ENCODE measurements around the gene UBE2J2. TPM values are rescaled to one million over a fixed set of nuclear protein-coding genes. Genes with fewer than 3 reads are reported as not detected.
A peak's percentile ranks its signal among the peaks of the same experiment; 100 is the strongest.

The UBE2J2 gene
- total RNA-seq, 1 donor from 2014 or later: 33.8 TPM

DNA sequence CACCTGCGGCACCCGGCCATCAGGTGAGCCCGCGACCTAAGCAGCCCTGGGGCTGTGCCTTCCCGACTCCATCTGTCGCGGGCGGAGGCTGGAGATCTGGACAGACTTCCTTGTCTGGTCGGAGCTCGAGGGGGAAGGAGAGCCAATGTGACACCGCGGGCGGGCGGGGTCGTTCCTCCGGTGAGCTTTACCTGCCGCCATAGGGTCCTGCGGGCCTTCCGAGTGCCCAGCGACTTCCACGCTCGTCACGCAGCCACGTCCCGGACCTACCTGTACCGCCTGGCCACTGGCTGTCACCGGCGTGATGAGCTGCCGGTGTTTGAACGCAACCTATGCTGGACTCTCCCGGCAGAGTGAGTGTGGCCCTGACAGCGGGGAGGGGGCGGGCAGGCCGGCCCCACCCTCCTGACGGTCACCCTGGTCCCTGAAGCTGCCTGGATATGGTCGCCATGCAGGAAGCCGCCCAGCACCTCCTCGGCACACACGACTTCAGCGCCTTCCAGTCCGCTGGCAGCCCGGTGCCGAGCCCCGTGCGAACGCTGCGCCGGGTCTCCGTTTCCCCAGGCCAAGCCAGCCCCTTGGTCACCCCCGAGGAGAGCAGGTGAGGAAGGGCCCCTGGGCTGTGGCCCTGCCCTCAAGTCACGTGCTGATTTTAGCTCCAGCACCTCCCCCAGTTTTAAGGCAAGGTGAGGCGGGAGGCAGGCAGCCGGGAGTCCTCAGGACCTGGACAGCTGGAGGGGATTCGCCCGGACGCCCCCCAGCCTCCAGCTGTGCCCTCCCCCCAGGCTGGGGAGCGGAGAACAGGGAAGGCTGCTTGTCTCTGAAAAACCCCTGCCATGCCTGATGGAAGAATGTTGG lies 35.8 kb upstream of the UBE2J2 start:
- DNase-seq: no peak

DNA sequence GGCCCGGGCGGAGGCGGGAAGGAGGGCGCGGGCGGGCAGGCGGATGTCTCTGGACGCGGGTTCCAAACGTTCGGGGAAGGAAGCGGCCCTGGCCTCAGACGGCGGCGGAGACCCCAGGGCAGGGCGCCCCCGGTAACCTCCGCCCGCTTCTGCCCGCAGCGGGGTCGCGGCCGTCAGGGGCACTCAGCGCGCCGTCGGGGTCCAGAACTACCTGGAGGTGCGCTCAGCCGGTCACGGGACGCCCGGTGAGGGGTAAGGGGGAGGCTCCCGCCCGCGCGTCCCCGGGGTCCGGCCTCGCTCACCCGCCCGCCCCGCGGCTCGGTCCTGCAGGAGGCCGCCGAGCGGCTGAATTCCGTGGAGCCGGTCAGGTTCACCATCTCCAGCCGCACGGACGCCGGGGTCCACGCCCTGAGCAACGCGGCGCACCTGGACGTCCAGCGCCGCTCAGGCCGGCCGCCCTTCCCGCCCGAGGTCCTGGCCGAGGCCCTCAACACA lies 35.1 kb upstream of the UBE2J2 start:
- DNase-seq: no peak

DNA sequence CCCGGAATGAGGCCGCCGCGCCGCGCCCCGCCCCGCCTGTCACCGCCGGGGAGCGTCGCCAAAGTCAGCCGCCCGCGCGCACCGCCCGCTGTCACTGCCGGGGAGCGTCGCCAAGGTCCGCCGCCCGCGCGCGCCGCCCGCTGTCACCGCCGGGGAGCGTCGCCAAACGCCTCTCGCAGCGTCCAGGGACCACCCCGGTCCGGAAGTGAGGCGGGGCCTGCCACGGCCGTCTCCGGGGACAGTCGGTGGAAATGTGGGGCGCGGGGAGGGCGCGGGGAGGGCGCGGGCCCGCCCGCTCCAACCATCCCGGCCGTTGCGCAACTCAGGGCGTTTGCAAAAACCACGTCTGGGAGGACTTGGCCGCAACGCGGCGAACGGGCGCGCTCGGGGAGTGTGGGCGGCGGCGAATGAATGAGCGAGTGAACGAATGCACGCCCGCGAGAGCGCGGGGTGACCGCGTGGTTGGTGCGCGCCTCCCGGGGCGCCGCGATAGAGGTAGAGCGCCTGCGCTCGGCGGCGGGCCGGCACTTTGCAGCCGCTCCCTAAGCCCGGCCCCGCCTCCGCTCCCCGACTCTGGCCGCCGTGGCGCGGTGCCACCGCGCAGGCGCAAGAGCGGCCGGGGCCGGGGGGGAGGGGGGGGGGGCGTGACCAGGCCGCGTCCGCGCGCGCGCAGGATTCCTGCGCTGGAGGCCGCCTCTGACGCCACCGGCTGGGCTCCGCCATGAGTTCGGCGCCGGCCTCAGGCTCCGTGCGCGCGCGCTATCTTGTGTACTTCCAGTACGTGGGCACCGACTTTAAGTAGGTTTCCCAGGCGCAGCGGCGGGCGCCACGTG lies 34.5 kb upstream of the UBE2J2 start, which contains the start of the genes ACAP3 and PUSL1:
ACAP3 (minus strand) TSS at position 8 of the 833 bp plus-strand sequence. CDS start 115 bp downstream, outside the sequence.
PUSL1 (plus strand) TSS at position 675 of the 833 bp plus-strand sequence; CDS start at position 722, 47 bp downstream.
- peak; percentile 92 for DNase-seq

DNA sequence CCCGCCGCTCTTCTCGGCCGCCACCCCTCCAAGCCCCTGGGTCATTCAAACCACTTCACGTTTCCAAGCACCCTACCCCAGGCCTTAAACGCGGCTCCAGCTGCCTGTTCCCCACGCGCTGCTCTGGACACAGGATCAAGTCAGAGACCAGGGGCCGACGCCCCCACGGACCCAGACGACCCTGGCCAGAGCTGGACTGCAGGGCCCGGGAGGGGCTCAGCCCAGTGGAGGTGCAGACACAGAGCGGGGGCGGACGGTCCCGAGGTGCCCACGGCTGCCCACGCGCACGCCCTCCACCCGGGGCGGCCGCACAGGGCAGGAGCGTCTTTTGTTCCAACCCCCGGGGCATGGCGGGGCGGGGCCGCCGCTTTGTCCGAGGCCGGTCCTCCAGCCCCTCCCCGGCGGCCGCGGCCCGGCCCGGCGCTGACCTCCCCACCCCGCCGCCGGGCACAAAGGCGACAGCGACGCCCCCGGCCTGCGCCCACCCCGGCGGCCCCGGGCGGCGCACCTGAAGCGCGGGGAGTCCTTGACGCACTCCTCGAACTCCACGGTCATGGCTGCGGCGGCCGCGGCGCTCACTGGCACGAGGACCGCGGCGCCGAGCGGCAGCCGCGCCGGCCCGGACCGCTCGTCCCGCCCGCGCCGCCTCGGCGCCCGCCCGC lies 33.7 kb upstream of the UBE2J2 start:
- no peak for DNase-seq

DNA sequence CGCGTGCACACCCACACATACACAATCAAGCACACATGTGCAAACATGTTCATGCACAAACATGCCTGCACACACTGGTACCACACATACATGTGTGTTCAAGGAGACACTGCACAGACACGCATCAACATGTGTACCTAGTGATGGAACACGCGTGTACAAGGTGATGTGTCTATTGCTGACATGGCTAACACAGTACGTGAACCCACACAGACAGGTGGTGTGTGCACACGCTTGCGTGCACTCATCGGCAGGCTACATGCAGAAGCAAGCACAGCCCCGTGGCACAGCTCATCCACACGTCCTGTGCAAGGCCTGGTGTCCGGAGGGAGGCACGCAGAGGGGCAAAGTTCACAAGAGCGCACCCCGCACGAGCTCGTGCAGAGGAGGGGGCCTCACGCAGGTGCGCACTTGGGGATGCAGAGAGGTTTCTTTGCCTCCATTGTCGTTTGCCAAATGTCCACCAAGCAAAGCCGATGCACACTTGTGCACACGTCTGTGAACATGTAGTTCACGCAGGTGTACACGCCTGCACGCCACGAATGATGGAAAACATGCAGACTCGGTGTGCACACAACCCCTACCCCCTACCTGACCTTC lies 33.1 kb upstream of the UBE2J2 start:
- no peak for DNase-seq

DNA sequence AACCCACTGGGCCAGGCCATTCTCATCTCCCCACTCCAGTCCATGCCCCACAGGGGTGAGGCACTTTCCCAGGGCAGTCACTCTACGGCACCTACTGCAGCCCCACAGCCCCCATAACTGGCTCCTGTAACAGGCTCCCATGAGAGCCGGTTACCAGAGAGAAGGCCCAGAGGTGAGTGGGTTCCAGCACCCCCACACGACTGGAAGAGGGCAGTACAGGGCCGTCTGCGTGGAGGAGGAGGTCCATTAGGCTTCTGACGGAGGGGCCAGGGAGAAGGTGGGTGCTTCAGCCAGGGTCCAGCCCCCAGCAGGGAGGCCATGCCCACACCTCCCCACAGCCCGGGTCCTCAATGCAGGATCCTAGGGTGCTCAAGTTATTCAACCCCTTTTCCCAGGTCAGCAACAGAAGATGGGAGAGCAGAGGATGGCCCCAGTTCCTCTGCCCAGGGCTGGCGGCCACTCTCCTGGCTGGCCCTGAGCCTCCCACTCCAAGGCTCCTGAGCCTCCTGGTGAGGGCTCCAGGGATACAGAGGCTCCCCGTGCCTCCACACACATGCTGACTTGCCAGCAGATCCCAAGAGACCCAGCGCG lies 32.5 kb upstream of the UBE2J2 start:
- no peak for DNase-seq

DNA sequence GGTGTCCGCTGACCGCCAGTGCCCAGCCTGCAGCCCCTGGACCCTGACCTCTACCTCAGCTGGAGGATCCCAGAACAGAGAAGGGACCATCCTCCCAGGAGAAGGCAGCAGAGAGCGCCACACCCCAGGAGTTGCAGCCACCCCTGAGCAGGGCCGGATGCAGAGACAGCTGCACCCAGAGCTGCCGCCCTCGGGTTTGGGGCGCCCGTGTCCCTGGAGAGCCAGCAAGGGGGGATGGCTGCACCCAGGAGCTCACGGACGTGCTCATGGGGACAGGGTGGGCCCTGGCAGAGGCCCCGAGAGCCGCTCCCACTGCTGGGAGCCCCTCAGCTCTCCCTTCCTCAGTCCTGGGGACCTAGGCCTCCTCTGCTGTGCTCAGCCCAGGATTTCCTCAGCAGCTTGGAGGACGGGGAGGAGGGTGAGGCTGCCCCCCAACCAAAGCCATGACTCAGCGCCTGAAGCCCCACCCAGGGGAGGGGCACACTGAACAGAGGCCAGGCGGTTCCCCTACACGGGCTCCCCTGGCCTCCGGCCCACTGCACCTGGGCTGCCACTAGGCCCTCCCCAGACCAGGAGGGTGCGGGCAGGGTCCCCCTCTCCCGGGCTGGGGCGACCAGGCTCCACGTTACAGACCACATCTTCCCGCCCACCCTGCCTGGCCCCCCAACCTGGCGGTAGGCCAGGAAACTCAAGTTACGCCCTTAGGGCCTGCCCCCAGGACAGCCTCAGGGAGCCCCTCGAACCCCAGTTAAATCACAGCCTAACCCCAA lies 31.8 kb upstream of the UBE2J2 start:
- DNase-seq: no peak

DNA sequence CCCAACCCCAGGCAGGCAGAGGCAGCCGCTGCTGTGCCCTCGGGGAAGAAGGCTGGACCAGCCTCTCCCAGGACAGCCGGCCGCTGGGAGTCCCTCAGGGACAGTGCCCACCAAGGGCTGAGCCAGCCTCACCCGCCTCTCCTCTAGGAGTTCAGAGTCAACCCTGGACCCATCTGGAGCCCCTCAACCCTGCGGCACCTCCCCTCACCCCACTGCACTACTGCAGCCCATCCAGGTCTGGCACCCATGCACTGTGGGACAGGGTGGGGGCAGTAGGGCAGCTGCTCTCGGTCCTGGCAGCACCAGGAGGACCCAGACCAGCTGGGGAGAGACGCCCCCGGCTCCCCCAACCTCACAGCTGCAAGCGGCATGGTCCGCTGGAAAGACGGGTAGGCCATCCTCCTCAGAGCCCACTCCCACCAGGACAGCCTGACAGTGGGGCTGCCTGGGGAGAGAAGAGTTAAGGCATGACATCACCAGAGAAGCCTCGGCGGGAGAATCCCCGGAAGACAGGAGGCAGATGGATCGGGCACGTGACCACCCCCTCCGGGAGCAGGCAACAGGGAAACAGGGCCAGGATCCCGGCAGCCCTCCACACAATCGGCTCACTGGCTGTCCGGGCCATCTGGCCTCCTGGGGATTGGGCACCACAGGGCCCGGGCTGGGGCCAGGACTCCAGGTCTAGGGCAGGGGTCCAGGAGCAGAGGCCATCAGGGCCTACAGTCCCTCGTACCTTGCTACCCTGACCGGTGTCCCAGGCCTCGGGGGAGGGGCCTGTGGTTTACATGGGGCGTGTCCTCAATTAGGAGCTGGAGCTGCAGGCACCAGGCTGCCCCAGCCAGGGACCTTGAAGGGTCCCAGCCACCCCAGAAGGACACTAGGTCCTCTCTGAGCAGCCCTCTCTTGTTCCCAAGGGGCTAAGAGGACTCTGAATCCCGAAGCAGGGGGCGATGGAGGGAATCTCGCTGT lies 31.0 kb upstream of the UBE2J2 start:
- peak; percentile 68 for DNase-seq

DNA sequence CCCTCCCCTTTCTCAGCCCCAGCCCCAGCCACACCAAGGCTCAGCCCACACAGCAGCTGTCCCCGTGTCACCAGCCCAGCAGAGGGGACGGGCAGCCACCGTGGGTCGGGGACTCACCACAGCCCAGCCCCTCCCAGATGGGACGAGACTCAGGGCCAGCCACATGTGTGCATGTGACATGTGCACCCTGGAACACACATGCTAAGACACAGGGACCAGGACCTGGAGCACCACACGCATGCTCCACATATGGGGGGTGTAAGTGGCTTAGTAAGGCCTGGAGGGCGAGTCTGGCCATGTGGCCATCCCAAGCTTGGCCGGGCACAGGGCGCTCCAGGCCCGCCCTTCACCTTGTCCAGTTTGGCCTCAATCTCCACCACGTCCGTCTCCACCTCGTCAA lies 30.1 kb upstream of the UBE2J2 start:
- DNase-seq: no peak

DNA sequence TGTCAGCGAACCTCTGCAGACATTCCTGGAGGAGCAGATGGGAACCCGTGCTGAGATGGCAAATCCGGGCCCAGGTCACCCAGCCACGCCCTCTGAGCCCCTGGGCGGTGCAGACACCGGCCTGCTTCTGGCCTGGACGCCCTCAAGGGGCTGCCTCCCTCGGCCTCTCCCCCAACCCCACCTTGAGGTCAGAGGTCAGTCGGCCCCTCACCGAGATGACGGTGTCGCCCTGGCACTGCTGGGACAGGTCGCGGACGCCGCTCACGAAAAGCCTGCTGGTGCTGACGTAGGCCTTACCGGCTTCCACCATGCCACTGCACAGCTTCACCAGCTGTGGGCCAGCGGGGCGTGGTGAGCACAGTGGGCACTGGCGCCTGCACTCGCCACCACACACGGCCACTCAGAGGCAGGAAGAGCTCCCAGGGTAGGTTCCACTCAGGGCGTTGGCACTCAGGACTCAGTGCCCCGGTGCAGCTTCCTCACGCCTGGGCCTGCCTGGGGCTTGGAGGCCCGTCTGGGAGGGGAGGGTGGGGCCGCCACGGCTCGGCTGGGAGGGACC lies 29.4 kb upstream of the UBE2J2 start:
- DNase-seq: no peak

DNA sequence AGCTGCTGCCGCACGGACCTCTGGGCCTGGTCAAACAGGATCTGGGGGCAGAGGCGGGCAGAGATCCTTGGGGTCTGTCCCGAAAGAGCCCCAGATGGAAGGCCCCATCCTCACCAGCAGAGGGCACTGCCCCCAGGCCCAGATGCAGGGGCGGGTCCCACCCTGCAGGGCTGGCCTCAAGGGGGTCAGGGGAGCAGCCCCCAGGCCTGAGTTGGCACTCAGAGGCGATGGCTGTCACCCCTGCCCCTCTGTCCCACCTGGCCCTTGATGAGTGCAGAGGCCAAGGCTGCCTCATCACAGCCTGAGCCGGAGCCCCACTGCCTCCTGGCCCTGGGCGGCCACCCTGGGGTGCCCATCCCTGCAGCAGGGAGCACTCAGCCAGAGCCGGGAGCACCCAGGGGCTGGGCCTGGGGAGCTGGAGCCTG lies 28.4 kb upstream of the UBE2J2 start:
- DNase-seq: no peak

DNA sequence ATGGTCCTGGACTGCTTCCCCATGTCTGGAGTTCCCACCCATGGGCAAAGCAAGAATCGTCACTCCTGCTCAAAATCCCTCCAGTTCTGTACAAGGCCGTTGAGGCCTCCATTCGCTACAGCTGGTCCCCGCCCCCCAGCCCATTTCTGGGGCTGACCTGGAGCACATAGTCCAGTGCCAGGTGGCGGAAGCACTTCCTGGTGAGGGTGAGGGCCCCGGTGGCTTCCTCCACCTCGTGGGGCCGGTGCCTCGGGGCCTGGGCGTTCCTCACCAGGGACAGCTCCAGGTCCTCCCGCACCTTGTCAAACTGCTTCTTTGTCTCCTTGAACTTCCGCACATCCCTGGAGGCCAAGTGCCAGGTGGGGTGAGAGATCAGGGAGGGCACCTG lies 26.7 kb upstream of the UBE2J2 start:
- no peak for DNase-seq

DNA sequence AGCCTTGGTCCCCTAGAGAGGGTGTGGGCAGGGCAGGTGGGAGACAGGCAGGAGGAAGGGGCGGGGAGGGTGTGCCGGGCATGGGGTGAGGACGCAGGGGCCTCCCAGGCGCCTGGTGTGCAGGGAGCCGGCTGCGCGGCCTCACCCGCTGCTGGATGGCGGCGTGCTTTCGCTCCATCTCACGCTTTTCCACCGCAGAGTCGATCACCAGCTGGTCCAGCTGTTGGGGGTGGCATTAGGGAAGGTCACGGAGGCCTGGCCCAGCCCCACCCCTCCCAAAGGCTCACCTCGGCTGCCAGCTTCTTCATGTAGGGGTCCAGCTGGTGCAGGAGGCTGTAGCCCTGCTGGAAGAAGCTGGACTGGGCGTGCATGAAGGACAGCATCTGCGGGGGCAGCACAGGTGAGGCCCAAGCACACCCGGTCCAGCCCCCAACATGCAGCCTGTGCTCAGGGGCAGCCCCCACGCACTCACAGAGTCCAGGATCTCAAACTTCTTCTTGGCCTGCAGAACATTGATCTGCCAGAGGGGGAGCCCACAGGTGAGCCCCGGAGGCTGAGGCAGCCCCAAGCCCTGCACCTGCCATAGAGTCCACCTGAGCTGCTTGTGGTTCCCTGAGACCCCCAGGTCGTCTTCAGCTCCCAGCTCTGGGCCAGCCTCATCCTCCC lies 26.2 kb upstream of the UBE2J2 start:
- DNase-seq: no peak

DNA sequence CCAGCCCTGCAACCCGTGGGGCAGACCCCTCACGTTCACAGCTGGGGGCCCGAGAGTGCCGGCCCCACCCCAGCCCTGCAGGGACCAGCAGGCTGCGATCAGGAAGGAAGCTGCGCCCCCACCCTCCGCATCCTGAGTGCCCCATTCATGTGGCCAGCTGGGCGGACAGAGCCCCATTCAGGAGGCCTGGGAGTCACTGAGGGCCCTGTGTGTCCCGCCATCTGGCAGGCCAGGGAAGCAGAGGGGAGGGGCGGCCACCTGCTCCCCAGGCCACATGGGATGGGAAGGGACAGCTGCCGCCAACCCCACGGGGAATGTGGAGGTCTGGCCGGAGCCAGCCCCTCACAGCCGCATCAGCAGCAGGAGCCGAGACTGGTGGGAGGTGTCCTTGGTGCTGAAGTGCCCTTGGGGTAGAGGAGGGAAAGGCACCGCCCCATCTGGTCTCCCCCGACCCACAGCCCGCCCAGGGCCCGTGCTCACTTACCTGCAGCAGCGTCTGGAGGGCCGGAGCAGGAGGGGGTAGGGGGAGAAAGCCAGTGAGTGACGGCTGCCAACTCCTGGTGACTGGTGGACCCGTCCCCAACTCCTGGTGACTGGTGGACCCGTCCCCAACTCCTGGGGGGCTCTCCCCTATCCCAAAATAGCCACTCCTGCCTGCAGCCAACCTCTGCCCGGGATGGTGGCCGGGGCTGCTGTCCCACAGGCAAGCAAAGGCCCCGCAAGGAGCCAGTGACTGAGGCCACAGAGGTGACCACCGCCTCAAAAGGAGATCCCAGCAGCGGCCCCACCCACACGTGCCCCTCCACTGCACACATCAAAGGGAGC lies 25.4 kb upstream of the UBE2J2 start:
- DNase-seq: no peak

DNA sequence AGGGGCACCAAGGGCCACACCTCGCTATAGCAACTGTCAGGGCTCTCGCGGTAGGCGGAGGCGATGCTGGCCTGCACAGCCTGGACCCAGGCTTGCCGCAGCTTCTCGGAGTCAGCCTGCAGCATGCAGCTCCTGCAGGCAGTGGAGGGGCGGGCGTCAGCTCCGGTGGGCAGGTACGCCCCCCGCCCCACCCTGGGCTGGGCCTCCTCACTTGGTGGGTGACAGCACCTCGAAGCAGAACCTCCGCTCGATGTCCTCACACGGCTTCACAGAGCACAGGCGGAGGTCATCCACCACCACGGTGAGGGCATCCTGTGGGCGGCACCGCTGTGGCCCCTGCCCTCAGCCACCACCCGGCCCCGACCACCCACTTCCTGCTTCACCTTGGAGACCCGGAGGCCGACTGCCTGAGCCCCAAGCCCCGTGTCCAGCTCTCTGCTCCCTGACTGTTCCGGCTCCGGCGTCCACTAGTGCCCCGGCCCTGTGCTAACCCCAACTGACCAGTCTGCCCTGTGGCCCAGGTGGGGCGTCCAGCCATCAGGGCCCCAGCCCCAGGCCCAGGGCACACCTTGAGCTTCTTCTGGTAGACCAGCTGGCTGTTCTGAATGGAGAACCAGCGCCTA lies 24.3 kb upstream of the UBE2J2 start:
- no peak for DNase-seq

DNA sequence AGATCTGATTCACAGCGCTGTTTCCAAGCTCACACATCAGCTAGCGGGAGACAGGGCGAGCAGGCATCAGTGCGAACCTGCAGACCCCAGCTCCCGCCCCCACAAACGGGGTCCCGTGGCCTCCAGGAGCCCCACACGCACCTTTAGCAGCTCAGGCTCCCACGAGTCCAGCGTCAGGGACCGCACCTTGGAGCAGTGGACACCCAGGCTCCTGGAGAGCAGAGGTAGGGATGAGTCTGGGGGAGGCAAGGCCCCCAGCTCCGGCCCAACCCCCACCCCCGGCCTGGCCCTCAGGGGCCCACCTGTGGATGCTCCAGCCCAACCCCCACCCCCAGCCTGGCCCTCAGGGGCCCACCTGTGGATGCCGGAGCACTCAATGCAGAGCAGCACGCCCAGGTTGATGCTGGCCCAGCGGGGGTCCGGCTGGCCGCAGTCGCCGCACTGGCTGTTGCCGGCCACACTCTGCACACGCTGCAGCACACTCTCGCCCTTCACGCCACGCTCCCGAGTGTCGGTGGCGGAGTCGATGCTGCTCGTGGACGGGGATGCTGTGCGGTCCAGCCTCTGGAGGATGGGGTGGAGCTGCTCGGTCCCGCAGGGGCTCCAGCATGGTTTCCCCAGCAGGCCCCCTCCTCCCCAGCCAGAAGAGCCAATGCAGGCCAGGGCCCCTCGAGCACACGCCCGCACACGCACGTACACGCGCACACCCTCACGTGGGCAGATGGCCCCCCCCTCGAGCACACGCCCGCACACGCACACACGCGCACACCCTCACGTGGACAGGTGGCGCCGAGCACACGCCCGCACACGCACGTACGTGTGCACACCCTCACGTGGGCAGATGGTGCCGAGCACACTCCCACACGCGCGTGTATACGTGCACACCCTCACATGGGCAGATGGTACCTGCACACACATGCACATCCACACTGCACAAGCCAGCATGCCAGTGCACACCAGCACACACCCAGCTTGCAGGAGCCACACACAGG lies 22.7 kb upstream of the UBE2J2 start:
- DNase-seq: no peak
